Measurements from ENCODE around the gene ZDHHC13.

GRCh38 chr11:19204836-19205235 lies 87.9 kb downstream of the ZDHHC13 start:
- TF ChIP-seq CTCF (IDR thresholded peaks at IDR 0.05): no peak
- no peak for TF ChIP-seq EZH2 (IDR thresholded peaks at IDR 0.05; ENCODE audit: borderline replicate concordance, insufficient read depth, low read depth, low read length, poor library complexity, severe bottlenecking)
